H9 (cell line): Measurements from ENCODE around the gene MCU. TPM values are rescaled to one million over a fixed set of nuclear protein-coding genes. Genes with fewer than 3 reads are reported as not detected.
A peak's percentile ranks its signal among the peaks of the same experiment; 100 is the strongest.

Experiments
- DNase-seq: peaks from one replicate; pipeline ENCODE4 v3.0.0-alpha.2; 2017
- H2AFZ ChIP-seq: one replicate; pipeline ENCODE4 v1.6.1; 2013; ENCODE audit warnings: mild to moderate bottlenecking, low read length, control low read depth, moderate library complexity
- H2AK5ac ChIP-seq: 2 replicates; pipeline ENCODE4 v1.6.1; 2013; ENCODE audit warnings: low read length, control low read depth, mixed read lengths; ENCODE audit not compliant: insufficient read length
- H2BK120ac ChIP-seq: one replicate; pipeline ENCODE4 v1.6.1; 2013; ENCODE audit warnings: low read depth, mild to moderate bottlenecking, low read length, control low read depth, inconsistent platforms; ENCODE audit not compliant: poor library complexity, severe bottlenecking
- H2BK12ac ChIP-seq: 2 replicates; pipeline ENCODE4 v1.6.1; 2013; ENCODE audit warnings: low read length, control low read depth, mixed read lengths, low read depth; ENCODE audit not compliant: insufficient read length
- H2BK15ac ChIP-seq: 2 replicates; pipeline ENCODE4 v1.6.1; 2013; ENCODE audit warnings: low read depth, low read length, control low read depth
- H2BK20ac ChIP-seq: one replicate; pipeline ENCODE4 v1.6.1; 2013; ENCODE audit warnings: low read depth, mild to moderate bottlenecking, low read length, control low read depth, inconsistent platforms; ENCODE audit not compliant: poor library complexity, severe bottlenecking
- H2BK5ac ChIP-seq: 2 replicates; pipeline ENCODE4 v1.6.1; 2013; ENCODE audit warnings: low read length, control low read depth, mixed read lengths; ENCODE audit not compliant: insufficient read length
- H3K14ac ChIP-seq: 2 replicates; pipeline ENCODE4 v1.6.1; 2013; ENCODE audit warnings: low read length, control low read depth; ENCODE audit not compliant: insufficient read depth
- H3K18ac ChIP-seq: 2 replicates; pipeline ENCODE4 v1.6.1; 2013; ENCODE audit warnings: low read depth, mild to moderate bottlenecking, mixed read lengths, low read length, control low read depth; ENCODE audit not compliant: insufficient read length
- H3K23ac ChIP-seq: 2 replicates; pipeline ENCODE4 v1.6.1; 2013; ENCODE audit warnings: low read length, control low read depth, mixed read lengths, low read depth; ENCODE audit not compliant: insufficient read length
- H3K23me2 ChIP-seq: 2 replicates; pipeline ENCODE4 v1.6.1; 2013; ENCODE audit warnings: low read depth, mild to moderate bottlenecking, mixed read lengths, low read length, control low read depth; ENCODE audit not compliant: insufficient read length, poor library complexity, severe bottlenecking
- H3K27ac ChIP-seq: 2 replicates; pipeline ENCODE4 v1.5.1; 2013; ENCODE audit warnings: low read length, control low read depth, mixed read lengths, low read depth; ENCODE audit not compliant: insufficient read length
- H3K27me3 ChIP-seq: 2 replicates; pipeline ENCODE4 v1.6.1; 2013; ENCODE audit warnings: low read length, control low read depth, inconsistent platforms; ENCODE audit not compliant: insufficient read depth
- H3K4ac ChIP-seq: 2 replicates; pipeline ENCODE4 v1.6.1; 2013; ENCODE audit warnings: low read depth, mild to moderate bottlenecking, control low read depth, inconsistent platforms, low read length, moderate library complexity
- H3K4me1 ChIP-seq: 2 replicates; pipeline ENCODE4 v1.6.1; 2013; ENCODE audit warnings: low read length, control low read depth, inconsistent platforms; ENCODE audit not compliant: insufficient read depth
- H3K4me2 ChIP-seq: 2 replicates; pipeline ENCODE4 v1.6.1; 2013; ENCODE audit warnings: low read length, control low read depth, mixed read lengths; ENCODE audit not compliant: insufficient read length, insufficient read depth
- H3K56ac ChIP-seq: 2 replicates; pipeline ENCODE4 v1.6.1; 2013; ENCODE audit warnings: low read depth, mild to moderate bottlenecking, mixed read lengths, low read length, control low read depth; ENCODE audit not compliant: insufficient read length
- H3K79me1 ChIP-seq: 2 replicates; pipeline ENCODE4 v1.6.1; 2013; ENCODE audit warnings: low read depth, mild to moderate bottlenecking, moderate library complexity, low read length, control low read depth, inconsistent platforms; ENCODE audit not compliant: insufficient read depth, poor library complexity, severe bottlenecking
- H3K79me2 ChIP-seq: 2 replicates; pipeline ENCODE4 v1.6.1; 2013; ENCODE audit warnings: low read length, control low read depth, inconsistent platforms; ENCODE audit not compliant: insufficient read depth
- H3K9ac ChIP-seq: 2 replicates; pipeline ENCODE4 v1.6.1; 2013; ENCODE audit warnings: low read length, control low read depth, mixed read lengths; ENCODE audit not compliant: insufficient read length; ENCODE audit errors: extremely low read depth
- H3K9me3 ChIP-seq: one replicate; pipeline ENCODE4 v1.6.1; 2013; ENCODE audit warnings: low read depth, low read length, inconsistent platforms; ENCODE audit not compliant: control insufficient read depth
- H3T11ph ChIP-seq: one replicate; pipeline ENCODE4 v1.6.1; 2013; ENCODE audit warnings: mild to moderate bottlenecking, low read length, control low read depth, inconsistent platforms
- H4K20me1 ChIP-seq: one replicate; pipeline ENCODE4 v1.6.1; 2013; ENCODE audit not compliant: control insufficient read depth, insufficient read length, insufficient read depth
- H4K5ac ChIP-seq: 2 replicates; pipeline ENCODE4 v1.6.1; 2013; ENCODE audit warnings: low read depth, mild to moderate bottlenecking, mixed read lengths, low read length, control low read depth; ENCODE audit not compliant: insufficient read length
- H4K8ac ChIP-seq: replicated peaks from 2 replicates; pipeline ENCODE4 v1.6.1; 2013; ENCODE audit warnings: low read length, control low read depth, mixed read lengths, low read depth; ENCODE audit not compliant: insufficient read length
- H4K91ac ChIP-seq: 2 replicates; pipeline ENCODE4 v1.6.1; 2013; ENCODE audit warnings: low read depth, mild to moderate bottlenecking, moderate library complexity, mixed read lengths, low read length, control low read depth; ENCODE audit not compliant: insufficient read length
- H3K27ac Mint-ChIP-seq, 3 experiments: 2 replicates in 2 of 3; 3 replicates in 1 of 3; pipeline ENCODE4 v1.8.0; 2020 to 2021; ENCODE audit warnings: mixed read lengths in 3 of 3, mild to moderate bottlenecking in 1 of 3, moderate library complexity in 1 of 3
- H3K27me3 Mint-ChIP-seq: 2 replicates; pipeline ENCODE4 v1.8.0; 2021; ENCODE audit warnings: low read depth, mild to moderate bottlenecking, moderate library complexity, mixed read lengths
- H3K36me3 Mint-ChIP-seq, 3 experiments: 2 replicates in 2 of 3; 3 replicates in 1 of 3; pipeline ENCODE4 v1.8.0; 2020 to 2021; ENCODE audit warnings: low read depth in 3 of 3, mixed read lengths in 3 of 3; ENCODE audit not compliant: insufficient read depth in 1 of 3
- H3K4me1 Mint-ChIP-seq, 2 experiments: 2 replicates each; pipeline ENCODE4 v1.8.0; 2020; ENCODE audit warnings: mixed read lengths in 2 of 2
- H3K4me3 Mint-ChIP-seq, 2 experiments: 2 replicates in 1 of 2; 3 replicates in 1 of 2; pipeline ENCODE4 v1.8.0; 2020 to 2021; ENCODE audit warnings: mild to moderate bottlenecking in 2 of 2, mixed read lengths in 2 of 2, moderate library complexity in 1 of 2
- H3K9me3 Mint-ChIP-seq, 2 experiments: 2 replicates in 1 of 2; 3 replicates in 1 of 2; pipeline ENCODE4 v1.8.0; 2020; ENCODE audit warnings: mild to moderate bottlenecking in 2 of 2, mixed read lengths in 2 of 2, moderate library complexity in 1 of 2
- CTCF ChIP-seq: fragments of 200-600 bp; sonication (generic); conservative IDR thresholded peaks from 3 replicates; pipeline ENCODE4 v1.8.0; 2021; ENCODE audit warnings: antibody characterized with exemption, mild to moderate bottlenecking
- WGBS: extraction: QIAGEN DNeasy Blood & Tissue Kit; methylation state at CpG from one replicate; pipeline ENCODE4 v1.1.7; 2013; ENCODE audit warnings: missing lambda C conversion rate, low lambda C conversion rate, mixed read lengths; ENCODE audit not compliant: insufficient read length; ENCODE audit errors: extremely low coverage; 5-methylcytosine and 5-hydroxymethylcytosine counted together
- total RNA-seq: library from RNA; stranded (reverse); gene quantifications from 2 replicates; pipeline ENCODE4 v1.2.1, GENCODE V29; 2021

Gene MCU
- total RNA-seq, 1 experiment from 2014 or later: 36.6 TPM

GRCh38 chr10:72875250-72876055 is 183.5 kb downstream of the MCU start:
- WGBS: no CpG with 5 or more reads among the region's 3 CpGs
- Mint-ChIP-seq H3K9me3 (peaks cover 12 to 17% of the 10 kb centered on the region in 2 experiments; a peak in 4 of 5 replicates), H3K36me3 (peaks cover 31 to 42% (median 34%) of the 10 kb centered on the region in 3 experiments), H3K27ac (no peak overlapping the region; a peak in 1 of 7 replicates), H3K4me3 (no peak overlapping the region), H3K4me1 (no peaks in the 10 kb centered on the region), H3K27me3 (no peaks in the 10 kb centered on the region)
- Histone ChIP-seq H4K8ac (no peak overlapping the region), H3K27ac (no peak overlapping the region), H4K5ac (no peak overlapping the region), H2AFZ (no peak overlapping the region), H4K91ac (no peak overlapping the region), H3K79me2 (no peaks in the 10 kb centered on the region), H3K23me2 (no peaks in the 10 kb centered on the region), H2BK15ac (no peak overlapping the region), H3K14ac (no peak overlapping the region), H4K20me1 (no peaks in the 10 kb centered on the region), H2AK5ac (no peak overlapping the region), H2BK5ac (no peak overlapping the region), H3K18ac (no peak overlapping the region), H3K56ac (no peak overlapping the region), H3T11ph (no peak overlapping the region), H3K9me3 (no peaks in the 10 kb centered on the region), H3K23ac (no peak overlapping the region), H3K4me1 (no peaks in the 10 kb centered on the region), H2BK20ac (no peak overlapping the region), H3K4me2 (no peak overlapping the region), H3K27me3 (no peaks in the 10 kb centered on the region), H2BK120ac (no peak overlapping the region), H3K79me1 (no peaks in the 10 kb centered on the region), H3K9ac (no peak overlapping the region), H2BK12ac (no peak overlapping the region), H3K4ac (no peak overlapping the region)
- no peak for DNase-seq
- peak; percentile 69 for TF ChIP-seq CTCF
